Measurements from ENCODE around the gene PIK3R2. TPM values are rescaled to one million over a fixed set of nuclear protein-coding genes. Genes with fewer than 3 reads are reported as not detected.

The PIK3R2 gene
- total RNA-seq, 1 donor from 2014 or later, result 61.2 TPM

GRCh38 chr19:18143902-18144301 lies 9.1 kb upstream of the PIK3R2 start:
- H3K4me3 Mint-ChIP-seq (ENCODE audit: low read depth), result no peak overlapping the region
- H3K27me3 Mint-ChIP-seq, result no peaks in the 10 kb centered on the region
- TF ChIP-seq, protein P1, sequence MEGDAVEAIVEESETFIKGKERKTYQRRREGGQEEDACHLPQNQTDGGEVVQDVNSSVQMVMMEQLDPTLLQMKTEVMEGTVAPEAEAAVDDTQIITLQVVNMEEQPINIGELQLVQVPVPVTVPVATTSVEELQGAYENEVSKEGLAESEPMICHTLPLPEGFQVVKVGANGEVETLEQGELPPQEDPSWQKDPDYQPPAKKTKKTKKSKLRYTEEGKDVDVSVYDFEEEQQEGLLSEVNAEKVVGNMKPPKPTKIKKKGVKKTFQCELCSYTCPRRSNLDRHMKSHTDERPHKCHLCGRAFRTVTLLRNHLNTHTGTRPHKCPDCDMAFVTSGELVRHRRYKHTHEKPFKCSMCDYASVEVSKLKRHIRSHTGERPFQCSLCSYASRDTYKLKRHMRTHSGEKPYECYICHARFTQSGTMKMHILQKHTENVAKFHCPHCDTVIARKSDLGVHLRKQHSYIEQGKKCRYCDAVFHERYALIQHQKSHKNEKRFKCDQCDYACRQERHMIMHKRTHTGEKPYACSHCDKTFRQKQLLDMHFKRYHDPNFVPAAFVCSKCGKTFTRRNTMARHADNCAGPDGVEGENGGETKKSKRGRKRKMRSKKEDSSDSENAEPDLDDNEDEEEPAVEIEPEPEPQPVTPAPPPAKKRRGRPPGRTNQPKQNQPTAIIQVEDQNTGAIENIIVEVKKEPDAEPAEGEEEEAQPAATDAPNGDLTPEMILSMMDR (IDR thresholded peaks at IDR 0.05; ENCODE audit: unreplicated experiment), result no peak
- H3K4me1 Mint-ChIP-seq (ENCODE audit: low read depth), result no peaks in the 10 kb centered on the region
- no peak overlapping the region for H3K27ac Mint-ChIP-seq
- H3K36me3 Mint-ChIP-seq (ENCODE audit: insufficient read depth), result peaks cover 19% of the 10 kb centered on the region
- H3K9me3 Mint-ChIP-seq (ENCODE audit: low read depth), result no peaks in the 10 kb centered on the region
- DNase-seq (ENCODE audit: low spot score, unreplicated experiment), result no peak

GRCh38 chr19:18144361-18144760 lies 8.6 kb upstream of the PIK3R2 start:
- Mint-ChIP-seq H3K9me3 (ENCODE audit: low read depth) (no peaks in the 10 kb centered on the region), H3K4me1 (ENCODE audit: low read depth) (no peaks in the 10 kb centered on the region), H3K27ac (no peak overlapping the region), H3K36me3 (ENCODE audit: insufficient read depth) (peaks cover 17% of the 10 kb centered on the region), H3K27me3 (no peaks in the 10 kb centered on the region), H3K4me3 (ENCODE audit: low read depth) (no peak overlapping the region)
- DNase-seq (ENCODE audit: low spot score, unreplicated experiment), result no peak
- TF ChIP-seq, protein P1 (IDR thresholded peaks at IDR 0.05; ENCODE audit: unreplicated experiment), result no peak

DNA sequence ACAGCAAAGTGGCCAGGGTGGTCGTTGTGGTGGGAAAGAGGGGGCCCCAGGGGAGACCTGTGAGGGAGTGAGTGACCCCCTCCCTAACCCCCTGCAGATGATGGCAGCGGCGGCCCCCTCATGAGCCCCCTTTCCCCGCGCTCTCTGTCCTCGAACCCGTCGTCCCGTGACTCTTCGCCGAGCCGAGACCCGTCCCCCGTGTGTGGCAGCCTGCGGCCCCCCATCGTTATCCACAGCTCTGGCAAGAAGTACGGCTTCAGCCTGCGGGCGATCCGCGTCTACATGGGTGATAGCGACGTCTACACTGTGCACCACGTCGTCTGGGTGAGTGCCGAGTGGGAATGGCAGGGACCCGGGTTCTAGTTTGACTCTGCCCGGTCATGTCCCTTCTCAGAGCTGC lies 8.1 kb upstream of the PIK3R2 start:
- Mint-ChIP-seq H3K4me3 (ENCODE audit: low read depth) (no peak overlapping the region), H3K27ac (no peak overlapping the region), H3K36me3 (ENCODE audit: insufficient read depth) (peaks cover 17% of the 10 kb centered on the region), H3K27me3 (no peaks in the 10 kb centered on the region), H3K4me1 (ENCODE audit: low read depth) (no peaks in the 10 kb centered on the region), H3K9me3 (ENCODE audit: low read depth) (no peaks in the 10 kb centered on the region)
- TF ChIP-seq, protein P1 (IDR thresholded peaks at IDR 0.05; ENCODE audit: unreplicated experiment), result no peak
- no peak for DNase-seq (ENCODE audit: low spot score, unreplicated experiment)

DNA sequence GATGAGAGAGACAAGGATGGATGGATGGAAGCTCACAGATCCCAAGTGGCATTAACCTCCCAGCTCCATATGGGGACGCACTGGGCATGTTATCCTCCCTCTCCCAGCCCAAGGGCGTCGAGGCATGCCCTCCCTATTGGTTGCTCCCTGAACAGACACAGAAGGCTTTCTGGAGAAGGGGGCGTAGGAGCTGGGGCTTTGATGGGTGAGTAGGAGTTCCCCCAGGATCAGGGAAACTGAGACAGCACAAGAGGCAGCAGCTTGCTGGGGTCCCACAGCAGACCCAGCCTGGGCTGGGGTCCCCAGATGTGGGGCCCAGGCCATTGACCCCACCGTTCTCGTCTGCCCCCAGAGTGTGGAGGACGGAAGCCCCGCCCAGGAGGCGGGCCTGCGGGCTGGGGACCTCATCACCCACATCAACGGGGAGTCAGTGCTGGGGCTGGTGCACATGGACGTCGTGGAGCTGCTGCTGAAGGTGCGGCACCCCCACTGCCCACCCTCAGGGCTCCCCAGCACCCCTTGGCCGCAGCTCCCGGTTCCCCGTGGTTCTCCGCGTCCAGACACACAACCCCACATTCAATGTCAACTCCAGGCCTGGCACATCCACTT lies 7.5 kb upstream of the PIK3R2 start:
- H3K27ac Mint-ChIP-seq, result no peak overlapping the region
- H3K27me3 Mint-ChIP-seq, result no peaks in the 10 kb centered on the region
- no peak overlapping the region for H3K4me3 Mint-ChIP-seq (ENCODE audit: low read depth)
- H3K36me3 Mint-ChIP-seq (ENCODE audit: insufficient read depth), result peaks cover 14% of the 10 kb centered on the region
- H3K9me3 Mint-ChIP-seq (ENCODE audit: low read depth), result no peaks in the 10 kb centered on the region
- TF ChIP-seq, protein P1 (IDR thresholded peaks at IDR 0.05; ENCODE audit: unreplicated experiment), result no peak
- H3K4me1 Mint-ChIP-seq (ENCODE audit: low read depth), result no peaks in the 10 kb centered on the region
- DNase-seq (ENCODE audit: low spot score, unreplicated experiment), result no peak

- Mint-ChIP-seq H3K9me3 (ENCODE audit: low read depth) (no peaks in the 10 kb centered on the region), H3K4me3 (ENCODE audit: low read depth) (no peak overlapping the region), H3K36me3 (ENCODE audit: insufficient read depth) (peaks cover 12% of the 10 kb centered on the region), H3K27me3 (no peaks in the 10 kb centered on the region), H3K4me1 (ENCODE audit: low read depth) (peaks cover 2% of the 10 kb centered on the region), H3K27ac (no peak overlapping the region)
- TF ChIP-seq, protein P1 (IDR thresholded peaks at IDR 0.05; ENCODE audit: unreplicated experiment), result no peak
- no peak for DNase-seq (ENCODE audit: low spot score, unreplicated experiment)
These were observed 5.6 kb upstream of the PIK3R2 start for GRCh38 chr19:18147396-18147795.
